Left hindlimb (tissue), 1 donor: ENCODE measurements around the gene IRF8.

Source experiments
- DNase-seq: peaks from one replicate; pipeline ENCODE4 v3.0.0-alpha.2; 2018

Gene IRF8

GRCh38 chr16:85897382-85897781 is 1.6 kb upstream of the IRF8 start:
- DNase-seq, result no peak

GRCh38 chr16:85899444-85899843 is 482 bp downstream of the IRF8 start:
- DNase-seq, result peak; percentile 8

GRCh38 chr16:85900027-85900792 is 1.2 kb downstream of the IRF8 start:
- peak; percentile 26 for DNase-seq

- DNase-seq, result peak; percentile 10
Measured at GRCh38 chr16:85901110-85901509, 2.1 kb downstream of the IRF8 start.

- peak; percentile 3 for DNase-seq
Measured at GRCh38 chr16:85901773-85902365, 2.9 kb downstream of the IRF8 start.

- DNase-seq, result peak; percentile 1
Measured at GRCh38 chr16:85902366-85903155, 3.6 kb downstream of the IRF8 start.

- DNase-seq, result peak; percentile 16
Measured at GRCh38 chr16:85903559-85903958, 4.6 kb downstream of the IRF8 start.

- peak; percentile 0 for DNase-seq
Measured at GRCh38 chr16:85905110-85906095, 6.4 kb downstream of the IRF8 start.

- DNase-seq, result peak; percentile 1
Measured at GRCh38 chr16:85906349-85906748, 7.4 kb downstream of the IRF8 start.

- peak; percentile 1 for DNase-seq
Measured at GRCh38 chr16:85907231-85907630, 8.3 kb downstream of the IRF8 start.

- DNase-seq, result peak; percentile 10
Measured at GRCh38 chr16:85908444-85908843, 9.5 kb downstream of the IRF8 start.

GRCh38 chr16:85908889-85909589 is 10.1 kb downstream of the IRF8 start:
- peak; percentile 48 for DNase-seq

- peak; percentile 16 for DNase-seq
Measured at GRCh38 chr16:85909932-85910853, 11.2 kb downstream of the IRF8 start.

GRCh38 chr16:85910854-85911247 is 11.9 kb downstream of the IRF8 start:
- DNase-seq, result no peak

- DNase-seq, result no peak
Measured at GRCh38 chr16:85911251-85911930, 12.4 kb downstream of the IRF8 start.

GRCh38 chr16:85912211-85912974 is 13.4 kb downstream of the IRF8 start:
- DNase-seq, result peak; percentile 57

- DNase-seq, result no peak
Measured at GRCh38 chr16:85913141-85913601, 14.2 kb downstream of the IRF8 start.

- DNase-seq, result no peak
Measured at GRCh38 chr16:85913688-85914422, 14.9 kb downstream of the IRF8 start.
